Panc1 (cell line): ENCODE results near the gene SMTN.

ENCODE experiments used
- CTCF ChIP-seq: fragments of 450-650 bp; IDR thresholded peaks from 2 replicates; pipeline ENCODE4 v1.5.1; 2017; ENCODE audit warnings: mild to moderate bottlenecking
- POLR2AphosphoS5 ChIP-seq: IDR thresholded peaks from 2 replicates; pipeline ENCODE4 v1.6.1; 2012; ENCODE audit warnings: mild to moderate bottlenecking, low read depth, low read length, moderate library complexity

GRCh38 chr22:31139866-31140716, 59.0 kb downstream of the SMTN start, which contains the start of gene PLA2G3:
- no peak for TF ChIP-seq POLR2AphosphoS5
- no peak for TF ChIP-seq CTCF
